NK-92 (cell line): ENCODE data around the gene CRHBP.
"Not testable (repeated sequence)": the region's sequence is repeated elsewhere in the genome, so short reads cannot be mapped to it uniquely, and the experiment has no call there.

Source experiments
- DNase-seq: peaks from one replicate; lab custom pipeline; 2025; ENCODE audit not compliant: unreplicated experiment; lab: John Stamatoyannopoulos, UW

The CRHBP gene, protein sequence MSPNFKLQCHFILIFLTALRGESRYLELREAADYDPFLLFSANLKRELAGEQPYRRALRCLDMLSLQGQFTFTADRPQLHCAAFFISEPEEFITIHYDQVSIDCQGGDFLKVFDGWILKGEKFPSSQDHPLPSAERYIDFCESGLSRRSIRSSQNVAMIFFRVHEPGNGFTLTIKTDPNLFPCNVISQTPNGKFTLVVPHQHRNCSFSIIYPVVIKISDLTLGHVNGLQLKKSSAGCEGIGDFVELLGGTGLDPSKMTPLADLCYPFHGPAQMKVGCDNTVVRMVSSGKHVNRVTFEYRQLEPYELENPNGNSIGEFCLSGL

DNA sequence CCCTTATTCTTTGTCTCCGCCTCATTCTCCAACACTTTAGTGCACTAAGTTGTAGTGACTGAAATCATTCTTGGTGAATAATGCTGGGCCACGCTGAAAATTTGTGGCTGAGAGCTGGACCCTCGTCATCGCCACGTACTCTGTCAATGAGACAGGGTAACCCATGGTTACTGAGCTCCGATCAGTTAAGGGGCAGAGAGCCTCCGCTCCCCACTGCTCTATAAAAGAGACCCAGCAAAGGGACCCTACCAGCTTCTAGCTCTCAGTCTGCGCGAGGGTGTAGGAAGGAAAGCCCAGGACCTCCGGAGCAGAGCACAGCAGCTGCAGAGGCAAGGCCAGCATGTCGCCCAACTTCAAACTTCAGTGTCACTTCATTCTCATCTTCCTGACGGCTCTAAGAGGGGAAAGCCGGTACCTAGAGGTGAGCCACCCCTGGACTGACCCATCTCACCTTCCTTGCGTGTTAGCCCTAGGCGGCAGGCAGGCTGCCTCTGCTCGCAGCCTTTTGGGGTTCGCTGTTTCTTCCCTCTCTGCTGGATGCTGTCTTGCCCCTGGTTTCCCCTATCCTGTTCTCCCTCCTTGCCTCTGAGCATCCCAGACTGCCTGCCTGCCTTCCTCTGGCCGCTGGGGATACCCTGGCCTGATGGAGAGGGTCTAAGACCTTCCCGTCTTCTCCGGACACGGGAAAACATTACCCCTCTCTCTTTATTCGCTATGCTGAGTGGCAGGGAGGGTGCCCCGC, at the start of gene CRHBP:
CRHBP (plus strand) TSS at position 251 of the 742 bp plus-strand sequence; CDS start at position 341, 90 bp downstream.
- no peak for DNase-seq

DNA sequence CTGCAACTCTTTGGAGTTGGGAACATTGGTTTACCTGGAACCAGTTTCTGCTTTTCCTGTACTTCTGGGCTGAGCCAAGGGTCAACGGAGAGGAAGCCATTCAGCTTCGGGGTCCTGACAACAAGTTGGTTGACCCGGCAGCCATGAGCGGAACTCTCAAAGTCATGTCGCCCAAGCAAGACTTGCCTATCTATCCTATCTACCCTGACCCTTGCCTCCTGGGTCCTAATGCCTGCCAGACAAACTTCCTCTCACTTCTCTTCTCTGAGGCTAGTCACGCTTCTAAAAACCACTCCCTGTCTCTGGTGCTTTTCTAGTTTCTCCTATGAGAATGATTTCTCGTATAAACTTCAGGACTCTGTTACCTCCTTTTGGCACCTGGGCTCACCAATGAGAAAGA, 44.7 kb upstream of the CRHBP start:
- DNase-seq: no peak

DNA sequence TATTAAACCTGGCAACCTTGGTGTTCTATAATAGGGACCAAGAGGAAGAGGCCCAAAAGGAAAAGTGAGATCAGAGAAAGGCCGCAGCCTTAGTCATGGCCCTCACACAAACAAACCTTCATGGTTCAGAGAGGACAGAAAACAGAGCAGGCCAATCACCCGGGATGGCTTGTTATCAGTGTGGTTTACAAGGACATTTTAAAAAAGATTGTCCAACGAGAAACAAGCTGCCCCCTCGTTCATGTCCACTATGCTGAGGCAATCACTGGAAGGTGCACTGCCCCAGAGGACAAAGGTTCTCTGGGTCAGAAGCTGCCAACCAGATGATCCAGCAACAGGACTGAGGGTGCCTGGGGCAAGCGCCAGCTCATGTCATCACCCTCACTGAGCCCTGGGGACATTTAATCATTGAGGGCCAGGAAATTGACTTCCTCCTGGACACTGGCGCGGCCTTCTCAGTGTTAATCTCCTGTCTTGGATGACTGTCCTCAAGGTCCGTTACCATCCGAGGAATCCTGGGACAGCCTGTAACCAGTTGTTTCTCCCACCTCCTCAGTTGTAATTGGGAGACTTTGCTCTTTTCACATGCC, 42.4 kb upstream of the CRHBP start:
- not testable (repeated sequence) for DNase-seq

DNA sequence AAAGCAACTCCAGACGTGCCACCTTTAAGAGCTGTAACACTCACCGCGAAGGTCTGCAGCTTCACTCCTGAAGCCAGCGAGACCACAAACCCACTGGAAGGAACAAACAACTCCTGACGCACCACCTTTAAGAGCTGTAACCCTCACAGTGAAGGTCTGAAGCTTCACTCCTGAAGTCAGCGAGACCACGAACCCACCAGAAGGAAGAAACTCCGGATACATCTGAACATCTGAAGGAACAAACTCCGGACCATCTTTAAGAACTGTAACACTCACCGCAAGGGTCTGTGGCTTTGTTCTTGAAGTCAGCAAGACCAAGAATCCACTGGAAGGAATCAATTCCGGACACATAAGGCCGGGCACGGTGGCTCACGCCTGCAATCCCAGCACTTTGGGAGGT, 38.2 kb upstream of the CRHBP start:
- not testable (repeated sequence) for DNase-seq

DNA sequence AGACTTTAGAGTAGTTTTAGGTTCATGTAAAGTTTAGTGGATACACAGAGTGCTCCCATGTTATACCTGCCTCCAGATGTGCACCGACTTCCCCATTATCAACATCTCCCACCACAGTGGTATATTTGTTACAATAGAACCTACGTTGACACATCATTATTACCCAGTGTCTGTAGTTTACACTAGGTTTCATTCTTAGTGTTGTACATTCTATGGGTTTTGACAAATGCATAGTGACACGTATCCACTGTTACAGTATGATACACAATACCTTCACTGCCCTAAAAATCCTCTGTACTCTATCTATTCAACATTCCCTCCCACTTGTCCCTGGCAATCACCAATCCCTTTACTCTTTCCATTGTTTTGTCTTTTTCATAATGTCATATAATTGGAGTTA, 34.3 kb upstream of the CRHBP start:
- no peak for DNase-seq

DNA sequence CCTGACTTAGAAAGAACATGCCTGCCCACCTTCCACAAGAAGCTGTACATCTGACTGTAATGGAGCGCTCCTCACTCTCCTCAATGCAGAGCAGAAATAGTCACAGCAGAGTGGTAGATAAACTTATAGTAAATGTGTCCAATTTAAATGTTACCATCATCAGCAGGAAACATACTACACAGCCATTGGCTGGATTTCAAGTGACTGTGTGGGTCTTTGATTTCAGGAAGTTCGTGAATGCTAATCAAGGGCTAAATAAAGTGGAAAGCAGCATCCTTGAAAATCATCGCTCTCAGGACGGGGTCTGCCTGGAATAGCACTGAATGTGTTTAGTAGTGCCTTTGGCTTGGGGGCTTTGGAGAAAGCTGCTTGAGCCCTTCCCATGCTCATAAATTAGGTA, 32.4 kb upstream of the CRHBP start:
- no peak for DNase-seq

DNA sequence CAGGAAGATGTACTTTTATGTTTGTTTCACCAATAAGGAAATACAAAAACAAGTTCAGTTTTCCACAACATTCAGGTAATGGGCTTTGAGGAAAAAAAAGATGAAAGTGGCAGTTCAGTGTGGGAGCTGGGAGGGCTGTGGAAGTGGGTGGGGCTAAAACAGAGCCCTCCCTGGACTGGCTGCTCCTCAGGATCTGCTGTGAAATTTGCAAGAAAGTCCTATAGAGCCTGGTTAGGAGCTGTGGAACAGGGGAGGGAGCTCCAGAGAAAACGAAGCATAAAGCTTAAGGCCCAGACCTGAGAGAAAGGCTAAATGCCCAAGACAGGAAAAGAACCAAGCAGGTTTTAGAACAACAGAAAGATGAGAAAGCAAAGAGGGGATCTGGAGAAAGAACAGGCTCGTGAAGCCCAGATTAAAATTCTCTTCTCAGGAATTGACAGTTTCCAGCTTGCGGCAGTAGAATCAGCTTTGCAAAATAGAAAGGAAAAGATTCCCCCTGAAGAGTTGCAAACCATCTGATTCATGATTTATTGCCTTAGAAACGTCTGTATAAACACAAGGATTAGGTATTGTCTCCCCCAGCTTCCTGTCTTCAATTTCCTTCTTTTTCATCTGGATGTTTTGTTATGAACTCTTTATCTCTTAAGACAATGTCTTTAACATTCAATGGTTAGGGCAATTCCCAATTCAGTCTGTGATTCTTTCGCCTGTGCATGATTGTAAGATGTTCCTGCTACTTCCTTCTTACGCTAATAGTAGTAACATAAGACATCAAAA, 26.3 kb upstream of the CRHBP start:
- no peak for DNase-seq

DNA sequence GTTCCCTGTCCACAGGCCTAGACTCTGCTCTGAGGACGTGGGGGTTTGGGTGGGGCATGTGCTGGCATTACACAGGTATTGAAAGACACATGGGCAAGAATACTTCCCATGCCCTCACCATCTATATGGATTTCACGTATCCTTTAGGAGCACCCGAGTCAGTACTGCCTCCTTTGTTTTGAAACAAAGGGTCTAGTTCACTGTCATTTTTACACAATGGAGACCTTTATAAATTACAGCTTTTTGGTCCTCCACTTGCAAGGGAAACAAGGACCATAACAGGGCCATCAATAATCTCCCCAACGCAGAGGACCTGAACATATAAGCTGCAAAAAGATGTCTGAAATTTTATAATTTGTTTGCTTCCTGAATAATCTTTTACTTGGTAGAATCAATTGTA, 24.9 kb upstream of the CRHBP start:
- DNase-seq: no peak

DNA sequence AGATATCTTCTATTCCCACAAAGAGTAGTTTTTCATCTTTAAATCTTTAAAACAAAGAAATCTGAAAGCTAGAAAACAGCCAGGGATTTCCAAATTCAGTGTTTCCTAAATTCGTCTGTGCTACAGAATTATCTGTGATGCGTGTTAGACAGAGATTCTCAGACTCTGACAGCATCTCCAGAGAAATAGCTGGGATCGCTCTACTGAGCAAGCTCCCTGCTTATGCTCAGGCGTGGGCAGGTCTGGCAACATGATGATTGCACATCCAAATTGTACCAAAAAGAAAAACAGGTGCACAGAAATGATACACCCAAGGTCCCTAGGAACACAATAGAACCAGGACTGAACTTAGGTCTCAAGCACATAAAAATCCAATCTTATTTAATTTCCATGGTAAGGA, 22.8 kb upstream of the CRHBP start:
- no peak for DNase-seq

DNA sequence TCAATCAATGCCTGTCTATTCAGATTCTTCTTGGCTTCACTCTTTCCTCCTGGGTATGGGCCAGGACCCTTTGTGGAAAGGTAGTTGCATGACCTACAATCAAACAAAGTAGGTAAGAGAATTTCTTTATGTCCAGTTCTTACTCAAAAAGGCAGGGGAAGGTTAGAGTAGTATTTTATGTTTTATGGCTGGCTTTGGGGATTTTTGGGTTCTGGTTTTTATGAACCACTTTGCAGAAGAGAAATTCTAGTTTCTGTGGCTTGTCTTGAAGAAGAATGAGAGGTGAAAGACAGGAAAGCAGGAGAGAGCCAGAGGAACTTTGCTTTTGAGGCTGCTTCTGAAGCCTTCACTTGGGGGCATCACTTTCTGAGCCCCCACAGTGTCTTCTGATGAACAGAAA, 14.7 kb upstream of the CRHBP start:
- DNase-seq: no peak

DNA sequence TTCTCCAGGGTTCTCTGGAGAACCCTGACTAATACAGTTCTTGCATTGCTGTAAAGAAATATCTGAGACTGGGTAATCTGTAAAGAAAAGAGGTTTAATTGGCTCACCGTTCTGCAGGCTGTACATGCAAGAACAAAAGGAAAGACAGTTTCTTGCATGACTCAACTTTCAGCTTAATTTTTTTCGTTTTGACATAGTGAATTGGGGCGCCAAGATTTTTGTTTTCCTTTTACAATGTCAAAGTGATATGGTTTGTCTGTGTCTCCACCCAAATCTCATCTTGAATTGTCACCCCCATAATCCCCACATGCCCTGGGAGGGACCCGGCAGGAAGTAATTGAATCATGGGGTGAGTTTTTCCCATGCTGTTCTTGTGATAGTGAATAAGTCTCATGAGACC, 11.8 kb upstream of the CRHBP start:
- no peak for DNase-seq

DNA sequence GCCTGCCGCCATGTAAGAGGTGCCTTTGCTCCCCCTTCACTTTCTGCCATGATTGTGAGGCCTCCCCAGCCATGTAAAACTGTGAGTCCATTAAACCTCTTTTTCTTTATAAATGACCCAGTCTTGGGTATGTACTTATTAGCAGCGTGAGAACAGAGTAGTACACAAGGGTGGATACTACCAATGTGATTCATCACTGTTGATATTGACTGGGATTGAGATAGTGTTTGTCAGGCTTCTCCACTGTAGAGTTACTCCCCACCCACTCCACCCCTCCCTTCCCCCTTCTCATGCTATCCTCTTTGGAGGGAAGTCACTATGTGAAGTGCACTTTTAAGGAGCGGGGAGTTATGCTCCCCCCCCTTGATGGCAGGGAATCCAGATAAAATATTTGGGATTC, 11.4 kb upstream of the CRHBP start:
- no peak for DNase-seq

DNA sequence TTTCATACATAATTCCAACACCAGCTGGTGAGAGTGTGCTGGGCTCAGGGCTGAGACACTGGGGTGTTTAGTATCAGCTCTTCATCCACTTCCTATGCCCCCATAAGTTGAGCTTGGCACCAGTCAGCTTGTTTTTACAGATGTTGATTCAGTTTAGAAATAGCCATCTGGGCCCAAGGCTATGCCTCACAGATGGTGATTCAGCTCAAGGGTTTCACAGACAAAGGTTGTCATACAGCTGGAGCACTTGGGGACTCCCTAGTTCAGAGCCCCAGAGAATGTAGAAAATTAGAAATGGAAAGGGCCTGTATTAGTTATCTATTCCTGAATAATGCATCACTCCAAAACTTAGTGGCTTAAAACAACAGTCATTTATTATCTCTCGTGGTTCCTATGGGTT, 10.3 kb upstream of the CRHBP start:
- no peak for DNase-seq

DNA sequence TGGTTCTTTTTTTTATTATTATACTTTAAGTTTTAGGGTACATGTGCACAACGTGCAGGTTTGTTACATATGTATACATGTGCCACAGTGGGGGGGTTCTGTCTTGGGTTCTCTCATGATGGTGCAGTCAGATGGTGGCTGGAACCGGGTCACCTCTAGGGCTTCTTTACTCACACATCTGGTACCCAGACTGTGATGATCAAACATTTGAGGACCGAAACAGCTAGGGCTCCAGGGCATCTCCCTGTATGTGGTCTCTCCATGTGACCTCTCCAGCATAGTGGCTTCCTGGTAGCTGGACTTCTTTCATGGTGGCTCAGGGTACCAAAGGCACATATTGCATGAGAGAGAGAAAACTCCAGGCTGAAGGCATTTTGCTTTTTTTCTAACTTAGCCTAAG, 9.8 kb upstream of the CRHBP start:
- no peak for DNase-seq

DNA sequence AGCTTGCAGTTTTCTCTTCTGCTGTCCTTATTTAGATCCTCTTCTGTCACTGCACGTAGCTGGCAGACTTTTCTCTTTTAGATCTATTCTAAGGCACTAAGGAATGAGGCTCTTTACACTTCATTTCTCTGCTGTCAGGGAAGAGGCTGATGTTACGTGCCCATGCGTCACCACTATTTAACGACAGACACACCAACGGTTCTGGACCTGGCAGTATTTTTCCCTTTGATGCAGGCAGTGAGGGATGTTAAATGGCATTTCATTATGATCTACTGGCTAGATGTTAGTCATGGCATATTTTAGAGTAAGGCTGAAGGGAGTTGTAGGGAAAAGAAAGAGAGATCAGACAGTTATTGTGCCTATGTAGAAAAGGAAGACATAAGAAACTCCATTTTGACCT, 8.2 kb upstream of the CRHBP start:
- DNase-seq: no peak

DNA sequence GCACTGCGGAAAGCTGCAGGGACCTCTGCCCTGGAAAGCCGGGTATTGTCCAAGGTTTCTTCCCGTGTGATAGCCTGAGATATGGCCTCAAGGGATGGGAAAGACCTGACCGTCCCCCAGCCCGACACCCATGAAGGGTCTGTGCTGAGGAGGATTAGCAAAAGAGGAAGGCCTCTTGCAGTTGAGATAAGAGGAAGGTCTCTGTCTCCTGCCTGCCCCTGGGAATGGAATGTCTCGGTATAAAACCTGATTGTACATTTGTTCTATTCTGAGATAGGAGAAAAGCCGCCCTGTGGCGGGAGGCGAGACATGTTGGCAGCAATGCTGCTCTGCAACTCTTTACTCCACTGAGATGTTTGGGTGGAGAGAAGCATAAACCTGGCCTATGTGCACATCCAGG, 7.6 kb upstream of the CRHBP start:
- DNase-seq: not testable (repeated sequence)

DNA sequence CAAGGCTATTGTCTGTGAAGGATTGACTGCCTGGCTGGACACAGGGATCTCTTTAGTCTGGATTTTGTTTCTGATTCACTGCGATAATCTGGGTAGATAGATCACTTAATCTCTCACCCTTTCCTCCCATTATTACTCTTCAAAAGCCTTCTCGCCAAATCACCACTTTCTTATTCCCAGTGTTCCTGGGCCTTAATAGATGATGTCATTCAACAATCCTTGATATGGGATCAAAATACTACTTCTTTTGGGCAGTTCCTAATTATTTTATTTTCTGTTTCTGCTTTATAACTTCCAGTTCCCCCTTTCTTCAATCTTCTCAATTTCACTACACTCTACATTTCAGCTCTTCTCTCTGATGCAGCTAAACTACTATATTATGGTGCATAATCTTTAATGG, 6.8 kb upstream of the CRHBP start:
- DNase-seq: no peak

DNA sequence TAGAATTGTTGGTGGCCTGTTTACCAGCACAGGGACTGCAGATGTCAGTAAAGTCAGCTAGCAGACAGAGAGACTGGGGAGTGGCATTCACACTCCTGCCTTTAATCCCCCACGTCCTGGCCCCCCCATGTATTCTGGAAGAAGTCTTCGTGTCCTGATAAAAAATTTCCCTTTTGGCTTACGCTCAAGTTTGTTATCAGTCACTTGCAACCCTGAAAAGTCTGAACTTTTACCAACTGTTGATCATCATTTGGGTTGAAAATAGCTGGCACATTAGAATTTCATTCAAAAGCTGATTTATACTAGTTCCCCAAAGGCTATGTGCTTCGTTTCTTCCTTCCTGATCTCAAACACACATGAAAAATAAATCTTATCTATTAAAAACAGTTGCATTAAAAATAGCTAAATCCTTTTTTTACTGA, 5.8 kb upstream of the CRHBP start:
- DNase-seq: no peak

DNA sequence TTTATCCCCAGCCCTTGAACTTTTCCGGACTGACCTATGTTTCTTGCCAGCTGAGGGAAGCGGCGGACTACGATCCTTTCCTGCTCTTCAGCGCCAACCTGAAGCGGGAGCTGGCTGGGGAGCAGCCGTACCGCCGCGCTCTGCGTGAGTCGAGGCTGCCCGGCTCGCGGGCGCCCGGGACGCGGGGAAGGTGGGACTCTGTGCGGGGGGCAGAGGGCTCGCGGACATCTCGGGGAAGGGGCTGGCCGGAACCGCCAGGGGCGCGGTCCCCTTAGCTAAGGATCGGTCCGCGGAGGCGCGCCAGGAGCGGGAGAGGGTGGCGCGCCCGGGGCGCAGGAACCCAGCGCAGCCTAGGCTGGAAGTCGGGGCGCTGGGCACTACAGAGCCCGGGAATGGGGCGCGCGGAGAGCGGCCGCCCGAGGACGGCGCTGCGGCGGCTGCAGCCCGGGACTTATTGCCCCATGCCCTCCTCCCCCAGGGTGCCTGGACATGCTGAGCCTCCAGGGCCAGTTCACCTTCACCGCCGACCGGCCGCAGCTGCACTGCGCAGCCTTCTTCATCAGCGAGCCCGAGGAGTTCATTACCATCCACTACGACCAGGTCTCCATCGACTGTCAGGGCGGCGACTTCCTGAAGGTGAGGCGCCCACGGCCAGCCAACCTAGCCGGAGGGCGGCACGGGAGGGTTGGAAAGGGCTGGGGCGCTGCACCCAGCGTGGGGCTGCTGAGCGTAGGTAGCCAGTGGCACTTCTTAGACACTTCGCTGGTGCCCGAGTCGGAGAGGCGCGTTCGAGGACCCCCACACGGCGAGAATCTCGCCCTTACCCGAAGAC, 922 bp downstream of the CRHBP start:
- no peak for DNase-seq

DNA sequence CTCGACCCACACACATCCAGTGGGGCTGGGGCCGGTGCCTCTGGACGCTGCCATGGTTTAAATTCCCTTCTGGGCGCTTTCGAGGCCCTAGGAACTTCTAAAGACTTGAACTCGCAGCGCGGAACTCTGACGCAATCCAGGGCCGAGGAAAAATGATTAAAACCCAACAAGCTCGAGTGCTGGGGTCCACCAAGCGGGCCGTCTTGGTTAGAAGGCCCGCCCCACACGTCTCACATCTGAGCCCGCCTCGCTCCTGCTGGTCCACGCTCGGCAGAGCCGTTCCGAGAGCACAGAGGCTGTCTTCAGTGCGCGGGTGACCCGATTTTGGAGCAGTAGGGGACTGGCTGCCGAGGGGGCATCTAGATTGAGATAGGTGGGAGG, 1.5 kb downstream of the CRHBP start:
- no peak for DNase-seq

DNA sequence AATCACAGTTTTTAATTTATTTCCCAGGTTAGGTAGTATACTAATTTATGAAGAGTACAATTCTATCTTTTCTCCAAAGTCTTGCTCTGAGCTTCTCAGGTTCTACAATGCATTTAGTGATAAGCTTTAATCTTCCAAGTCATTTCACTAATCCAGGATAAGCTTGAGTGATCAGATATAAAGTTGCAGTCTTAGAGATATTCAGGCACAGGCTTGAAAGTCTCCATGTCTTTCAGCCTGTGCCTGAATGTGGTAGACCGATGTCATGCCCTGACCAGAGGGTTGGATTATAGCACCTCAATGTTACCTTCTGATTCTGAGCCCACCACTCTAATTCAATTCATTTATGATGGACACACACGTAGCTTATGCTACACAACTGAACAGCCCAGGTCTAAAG, 3.2 kb downstream of the CRHBP start:
- no peak for DNase-seq
